ENCODE results near the gene LRPAP1. TPM values are rescaled to one million over a fixed set of nuclear protein-coding genes. Genes with fewer than 3 reads are reported as not detected.
"Not testable (repeated sequence)": the region's sequence is repeated elsewhere in the genome, so short reads cannot be mapped to it uniquely, and the experiment has no call there.

The LRPAP1 gene
- total RNA-seq, 1 donor from 2014 or later, result 98.7 TPM

DNA sequence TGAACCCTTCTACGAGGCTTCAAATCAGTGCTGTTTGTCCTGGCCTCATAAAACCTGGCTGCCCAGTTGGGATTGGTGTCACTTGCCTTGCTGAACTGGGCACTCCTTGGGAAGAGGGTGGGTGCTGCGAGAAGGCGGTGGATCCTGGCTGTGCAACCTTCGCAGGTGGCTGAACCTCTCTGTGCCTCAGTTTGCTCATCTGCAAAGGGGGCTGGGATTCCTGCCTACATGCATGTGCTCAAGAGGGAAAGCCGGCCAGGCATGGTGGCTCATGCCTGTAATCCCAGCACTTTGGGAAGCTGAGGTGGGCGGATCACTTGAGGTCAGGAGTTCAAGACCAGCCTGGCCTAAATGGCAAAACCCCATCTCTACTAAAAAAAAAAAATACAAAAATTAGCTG is 17.8 kb upstream of the LRPAP1 start:
- H3K9me3 ChIP-seq; DNase-seq (ENCODE audit: extremely low spot score in 2 of 2); H3K27me3 ChIP-seq; H3K27ac ChIP-seq; H3K4me3 ChIP-seq; H3K4me1 ChIP-seq; intact Hi-C loops (cut with DNase I); H3K36me3 ChIP-seq: not testable (repeated sequence)

DNA sequence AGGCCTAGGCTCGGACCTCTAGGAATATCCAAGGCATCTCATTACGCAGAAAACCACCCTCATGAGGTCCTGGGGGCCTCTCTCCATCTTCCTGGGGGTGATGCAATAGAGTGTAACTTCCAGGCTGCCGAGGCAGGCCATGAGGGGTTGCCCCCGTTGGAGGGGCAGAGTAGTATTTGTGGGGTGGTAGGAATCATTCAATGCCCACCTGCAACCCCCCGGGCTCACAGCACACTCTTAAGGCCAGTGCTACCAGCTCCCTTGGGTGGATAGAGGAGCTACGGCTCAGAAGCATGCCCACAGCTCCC is 17.4 kb upstream of the LRPAP1 start:
- H3K9me3 ChIP-seq; intact Hi-C loops (cut with DNase I); H3K4me3 ChIP-seq; H3K4me1 ChIP-seq; H3K27ac ChIP-seq; DNase-seq (ENCODE audit: extremely low spot score in 2 of 2); H3K27me3 ChIP-seq; H3K36me3 ChIP-seq: not testable (repeated sequence)

DNA sequence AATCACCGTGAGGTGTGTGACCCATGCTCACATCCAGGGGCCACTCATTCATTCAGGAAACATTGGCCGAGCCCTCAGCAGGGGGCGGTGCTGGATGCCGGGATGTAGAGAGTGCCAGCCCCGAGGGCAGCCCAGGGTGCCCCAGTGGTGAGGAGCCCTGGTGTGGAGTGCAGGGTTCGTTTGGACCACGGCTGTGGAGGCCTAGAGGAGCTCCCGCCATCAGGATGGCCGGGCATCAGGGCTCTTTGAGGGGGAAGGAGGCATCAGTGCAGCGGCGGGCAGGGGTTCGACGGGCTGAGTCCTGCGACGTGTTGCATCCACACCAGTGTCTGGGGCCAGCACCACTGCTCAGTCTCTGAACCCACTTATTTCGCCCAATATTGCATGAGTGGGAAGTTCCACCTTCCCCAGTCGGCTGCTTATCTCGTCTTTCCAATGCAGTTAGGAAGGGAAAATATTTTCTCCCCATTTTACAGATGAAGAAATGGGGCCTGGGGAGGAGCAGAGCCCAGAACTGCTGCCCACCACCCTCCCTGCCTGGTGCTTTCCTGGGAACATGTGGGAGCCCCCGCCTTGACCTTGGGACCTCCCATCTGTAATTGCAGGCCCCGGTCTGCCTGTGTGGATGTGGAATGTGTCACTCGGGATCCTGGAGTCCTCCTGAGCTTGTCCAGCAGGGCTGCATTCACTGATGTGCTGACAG is 16.9 kb upstream of the LRPAP1 start:
- H3K4me1 ChIP-seq; H3K27me3 ChIP-seq; H3K4me3 ChIP-seq; H3K36me3 ChIP-seq; intact Hi-C loops (cut with DNase I); H3K27ac ChIP-seq; H3K9me3 ChIP-seq; DNase-seq (ENCODE audit: extremely low spot score in 2 of 2): not testable (repeated sequence)

DNA sequence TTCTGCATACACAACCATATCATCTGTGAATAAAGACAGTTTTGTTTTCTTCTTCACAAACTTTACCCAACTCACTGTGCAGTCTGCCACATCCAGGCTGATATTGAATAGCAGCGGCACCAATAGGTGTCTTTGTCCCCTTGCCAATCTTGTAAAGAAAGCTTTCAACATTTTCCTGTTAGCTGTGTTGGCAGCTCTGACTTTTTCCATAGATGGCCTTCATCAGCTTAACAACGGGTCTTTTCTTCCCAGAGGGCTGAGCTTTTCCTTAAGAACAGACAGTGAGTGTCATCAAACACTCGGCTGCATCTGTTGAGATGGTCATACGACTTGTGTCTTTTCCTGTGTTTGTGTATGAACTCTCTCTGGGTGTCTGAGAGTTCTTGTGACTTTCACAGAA is 14.5 kb upstream of the LRPAP1 start:
- H3K9me3 ChIP-seq; H3K27me3 ChIP-seq; intact Hi-C loops (cut with DNase I); DNase-seq (ENCODE audit: extremely low spot score in 2 of 2); H3K4me3 ChIP-seq; H3K27ac ChIP-seq; H3K4me1 ChIP-seq; H3K36me3 ChIP-seq: not testable (repeated sequence)

DNA sequence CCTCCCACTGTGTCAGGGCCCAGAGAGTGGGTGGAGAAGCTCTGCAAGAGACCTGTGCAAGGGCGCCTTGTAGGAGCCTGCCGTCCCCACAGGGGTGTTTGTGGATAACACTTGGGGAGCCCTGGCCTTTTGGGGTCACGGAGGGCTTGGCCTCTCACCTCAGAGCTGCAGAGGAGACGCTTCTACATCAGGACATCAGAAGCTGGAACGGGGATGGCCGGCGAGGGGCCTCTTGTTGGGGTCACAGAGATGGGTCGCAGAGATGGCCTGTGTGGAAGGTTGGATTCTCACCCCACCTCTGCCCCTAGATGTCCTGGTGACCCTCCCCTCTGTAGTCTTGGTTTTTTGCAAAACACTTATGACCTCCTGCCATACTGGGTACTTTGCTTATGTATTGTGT is 13.1 kb upstream of the LRPAP1 start:
- H3K9me3 ChIP-seq; H3K27me3 ChIP-seq; H3K36me3 ChIP-seq; H3K27ac ChIP-seq; H3K4me3 ChIP-seq; intact Hi-C loops (cut with DNase I); H3K4me1 ChIP-seq; DNase-seq (ENCODE audit: extremely low spot score in 2 of 2): not testable (repeated sequence)

DNA sequence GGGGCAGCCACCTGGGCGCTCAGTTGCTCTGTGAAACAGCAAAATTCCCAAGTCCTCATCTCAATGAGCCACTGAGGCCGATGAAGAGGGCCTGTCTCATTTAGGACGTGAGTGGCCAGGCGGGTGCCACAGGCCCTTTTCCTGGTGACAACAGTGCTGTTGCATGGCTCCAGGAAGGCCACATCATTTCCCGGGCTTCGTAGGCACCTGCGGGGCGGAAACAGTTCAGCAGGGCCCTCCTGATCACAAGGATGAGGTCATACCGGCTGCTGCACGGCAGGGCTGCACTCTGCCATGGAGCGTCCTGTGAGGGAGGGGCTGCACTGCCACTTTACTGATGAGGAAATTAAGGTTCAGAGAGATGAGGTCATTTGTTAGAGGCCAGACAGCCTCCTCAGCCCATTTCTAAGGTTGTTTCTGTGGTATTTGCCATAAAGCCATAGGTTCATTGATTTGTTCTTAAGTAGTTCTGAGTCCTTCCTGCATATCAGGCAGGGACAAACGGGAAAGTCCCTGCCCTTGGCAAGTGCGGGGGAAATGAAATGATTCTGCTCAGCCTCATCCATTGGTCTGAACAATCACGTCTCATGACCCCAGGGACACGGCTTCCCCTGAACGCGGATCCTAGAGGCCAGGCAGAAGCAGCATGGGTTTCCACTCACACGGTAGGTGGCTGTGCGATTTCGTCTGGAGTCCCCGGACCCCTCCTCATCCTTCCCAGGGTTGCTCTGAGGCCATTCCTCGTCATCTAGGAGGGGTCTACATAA is 12.2 kb upstream of the LRPAP1 start:
- H3K4me1 ChIP-seq; DNase-seq (ENCODE audit: extremely low spot score in 2 of 2); H3K36me3 ChIP-seq; intact Hi-C loops (cut with DNase I); H3K27ac ChIP-seq; H3K27me3 ChIP-seq; H3K9me3 ChIP-seq; H3K4me3 ChIP-seq: not testable (repeated sequence)

DNA sequence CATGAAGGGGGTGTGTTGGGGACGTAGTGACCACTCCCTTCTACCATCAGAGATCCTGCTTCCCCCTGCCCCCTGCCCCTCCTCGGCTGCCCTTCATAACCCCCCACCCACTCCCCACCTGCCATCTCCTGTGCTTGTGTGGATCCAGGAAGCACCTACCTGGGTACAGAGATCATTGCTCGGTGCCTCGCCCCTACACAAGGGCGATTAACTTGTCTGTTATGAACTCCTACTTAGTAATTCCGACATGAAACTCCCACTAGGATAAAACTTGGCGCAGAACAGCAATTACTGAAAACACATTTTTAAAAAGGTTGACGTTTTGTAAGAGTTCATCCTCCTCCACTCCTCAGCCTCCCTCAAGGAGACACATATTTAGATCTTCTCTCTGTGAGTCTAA is 11.2 kb upstream of the LRPAP1 start:
- DNase-seq (ENCODE audit: extremely low spot score in 2 of 2); H3K4me3 ChIP-seq; H3K27ac ChIP-seq; H3K4me1 ChIP-seq; intact Hi-C loops (cut with DNase I); H3K9me3 ChIP-seq; H3K36me3 ChIP-seq; H3K27me3 ChIP-seq: not testable (repeated sequence)

DNA sequence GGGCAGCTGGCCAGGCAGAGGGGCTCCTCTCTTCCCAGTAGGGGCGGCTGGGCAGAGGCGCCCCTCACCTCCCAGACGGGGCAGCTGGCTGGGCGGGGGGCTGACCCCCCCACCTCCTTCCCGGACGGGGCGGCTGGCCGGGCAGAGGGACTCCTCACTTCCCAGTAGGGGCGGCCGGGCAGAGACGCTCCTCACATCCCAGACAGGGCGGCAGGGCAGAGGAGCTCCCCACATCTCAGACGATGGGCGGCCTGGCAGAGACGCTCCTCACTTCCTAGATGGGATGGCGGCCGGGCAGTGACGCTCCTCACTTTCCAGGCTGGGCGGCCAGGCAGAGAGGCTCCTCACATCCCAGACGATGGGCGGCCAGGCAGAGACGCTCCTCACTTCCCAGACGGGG is 6.7 kb upstream of the LRPAP1 start:
- H3K36me3 ChIP-seq; H3K4me3 ChIP-seq; DNase-seq (ENCODE audit: extremely low spot score in 2 of 2); H3K27me3 ChIP-seq; H3K27ac ChIP-seq; intact Hi-C loops (cut with DNase I); H3K4me1 ChIP-seq; H3K9me3 ChIP-seq: not testable (repeated sequence)

DNA sequence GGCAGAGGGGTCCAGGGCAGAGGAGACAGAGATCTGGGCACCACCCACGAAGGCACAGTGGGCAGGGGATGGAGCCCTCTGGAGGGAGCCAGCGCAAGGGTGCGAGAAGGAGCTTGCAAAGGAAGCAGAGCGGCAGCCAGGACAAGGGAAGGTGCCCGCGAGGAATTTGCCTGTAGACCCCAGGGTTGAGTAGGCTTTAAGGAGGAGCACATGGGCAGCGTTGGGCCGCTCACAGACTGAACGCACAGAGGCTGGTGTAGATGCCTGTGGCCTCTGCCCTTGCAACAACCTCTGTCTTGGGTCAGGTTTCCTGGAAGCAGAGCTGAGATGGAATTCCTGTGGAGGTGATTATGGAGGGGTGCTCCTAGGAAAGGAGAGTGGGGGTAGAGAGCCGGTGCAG is 3.6 kb upstream of the LRPAP1 start:
- H3K36me3 ChIP-seq; intact Hi-C loops (cut with DNase I); DNase-seq (ENCODE audit: extremely low spot score in 2 of 2); H3K27ac ChIP-seq; H3K4me3 ChIP-seq; H3K9me3 ChIP-seq; H3K27me3 ChIP-seq: not testable (repeated sequence)
- peaks cover 16% of the 10 kb centered on the region for H3K4me1 ChIP-seq

DNA sequence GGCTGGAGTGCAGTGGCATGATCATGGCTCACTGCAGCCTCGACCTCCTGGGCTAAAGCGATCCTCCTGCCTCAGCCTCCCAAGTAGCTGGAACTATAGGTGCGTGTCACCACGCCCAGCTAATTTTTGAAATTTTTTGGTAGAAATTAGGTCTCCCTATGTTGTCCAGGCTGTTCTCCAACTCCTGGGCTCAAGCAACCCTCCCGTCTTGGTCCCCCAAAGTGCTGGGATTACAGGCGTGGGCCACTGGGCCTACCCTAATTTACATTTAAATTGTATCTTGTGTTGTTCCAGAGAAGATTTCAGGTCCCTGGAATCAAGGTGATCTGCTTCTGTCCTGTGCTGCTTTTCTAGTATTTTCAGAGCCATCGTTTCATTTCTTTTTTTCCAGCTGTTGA is 1.2 kb upstream of the LRPAP1 start:
- TF ChIP-seq, protein P1, sequence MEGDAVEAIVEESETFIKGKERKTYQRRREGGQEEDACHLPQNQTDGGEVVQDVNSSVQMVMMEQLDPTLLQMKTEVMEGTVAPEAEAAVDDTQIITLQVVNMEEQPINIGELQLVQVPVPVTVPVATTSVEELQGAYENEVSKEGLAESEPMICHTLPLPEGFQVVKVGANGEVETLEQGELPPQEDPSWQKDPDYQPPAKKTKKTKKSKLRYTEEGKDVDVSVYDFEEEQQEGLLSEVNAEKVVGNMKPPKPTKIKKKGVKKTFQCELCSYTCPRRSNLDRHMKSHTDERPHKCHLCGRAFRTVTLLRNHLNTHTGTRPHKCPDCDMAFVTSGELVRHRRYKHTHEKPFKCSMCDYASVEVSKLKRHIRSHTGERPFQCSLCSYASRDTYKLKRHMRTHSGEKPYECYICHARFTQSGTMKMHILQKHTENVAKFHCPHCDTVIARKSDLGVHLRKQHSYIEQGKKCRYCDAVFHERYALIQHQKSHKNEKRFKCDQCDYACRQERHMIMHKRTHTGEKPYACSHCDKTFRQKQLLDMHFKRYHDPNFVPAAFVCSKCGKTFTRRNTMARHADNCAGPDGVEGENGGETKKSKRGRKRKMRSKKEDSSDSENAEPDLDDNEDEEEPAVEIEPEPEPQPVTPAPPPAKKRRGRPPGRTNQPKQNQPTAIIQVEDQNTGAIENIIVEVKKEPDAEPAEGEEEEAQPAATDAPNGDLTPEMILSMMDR (IDR thresholded peaks at IDR 0.05), result no peak
- TF ChIP-seq POLR2AphosphoS5 (IDR thresholded peaks at IDR 0.05; ENCODE audit: insufficient read depth in 1 of 2, low read depth in 1 of 2) (no peak), POLR2A (IDR thresholded peaks at IDR 0.05) (no peak)
- H3K27ac ChIP-seq, result no peak overlapping the region
- peaks cover 0 to 5% of the 10 kb centered on the region in 2 donors for H3K36me3 ChIP-seq
- H3K27me3 ChIP-seq, result no peaks in the 10 kb centered on the region
- no peaks in the 10 kb centered on the region for H3K9me3 ChIP-seq
- no peak for DNase-seq (ENCODE audit: extremely low spot score in 2 of 2)
- intact Hi-C loops (cut with DNase I), result no loop called here
- H3K4me1 ChIP-seq, result peaks cover 32% of the 10 kb centered on the region
- H3K4me3 ChIP-seq, result no peak overlapping the region

Measured in vagina (tissue), 2 donors.